ENCODE results near the gene FAM240B. TPM values are rescaled to one million over a fixed set of nuclear protein-coding genes. Genes with fewer than 3 reads are reported as not detected.

FAM240B gene
- total RNA-seq, 1 experiment from 2014 or later: not detected

DNA sequence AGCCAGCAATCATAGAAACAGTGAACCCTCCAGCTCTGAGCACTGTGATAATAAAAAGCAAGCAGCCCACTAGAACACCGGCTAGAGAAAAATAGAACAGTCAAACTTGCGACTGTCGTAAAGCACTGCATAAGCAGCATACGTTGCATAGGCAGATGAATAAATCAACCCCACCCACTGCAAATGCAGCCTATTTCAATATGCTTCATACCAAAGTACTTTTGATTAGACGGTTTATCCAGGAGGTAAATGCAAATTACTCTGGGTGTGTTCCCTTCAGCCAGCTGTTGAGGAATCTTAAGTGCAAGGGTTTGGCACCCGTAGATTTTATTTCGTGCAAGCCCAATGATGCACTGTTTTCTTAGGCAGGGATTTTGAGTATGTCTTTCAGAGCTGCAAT is 67.4 kb downstream of the FAM240B start:
- DNase-seq: no peak
- H3K27ac ChIP-seq: no peak overlapping the region
- H3F3A ChIP-seq (ENCODE audit: insufficient read depth, low read depth): no peaks in the 10 kb centered on the region
- BruUV-seq (replicated peaks): no TSS peak
- POLR2A ChIA-PET (ENCODE audit: unreplicated experiment): no interaction called here
- CTCF ChIA-PET: no interaction called here
- H4K20me1 ChIP-seq (ENCODE audit: insufficient read depth): no peaks in the 10 kb centered on the region
- no peak overlapping the region for H3K4me2 ChIP-seq
- no peaks in the 10 kb centered on the region for H3K79me2 ChIP-seq (ENCODE audit: low read depth)
- intact Hi-C loops (cut with micrococcal nuclease; ENCODE audit: unreplicated experiment): no loop called here
- H3K27me3 ChIP-seq (ENCODE audit: insufficient read depth, low read depth): no peaks in the 10 kb centered on the region
- TF ChIP-seq, protein P1, sequence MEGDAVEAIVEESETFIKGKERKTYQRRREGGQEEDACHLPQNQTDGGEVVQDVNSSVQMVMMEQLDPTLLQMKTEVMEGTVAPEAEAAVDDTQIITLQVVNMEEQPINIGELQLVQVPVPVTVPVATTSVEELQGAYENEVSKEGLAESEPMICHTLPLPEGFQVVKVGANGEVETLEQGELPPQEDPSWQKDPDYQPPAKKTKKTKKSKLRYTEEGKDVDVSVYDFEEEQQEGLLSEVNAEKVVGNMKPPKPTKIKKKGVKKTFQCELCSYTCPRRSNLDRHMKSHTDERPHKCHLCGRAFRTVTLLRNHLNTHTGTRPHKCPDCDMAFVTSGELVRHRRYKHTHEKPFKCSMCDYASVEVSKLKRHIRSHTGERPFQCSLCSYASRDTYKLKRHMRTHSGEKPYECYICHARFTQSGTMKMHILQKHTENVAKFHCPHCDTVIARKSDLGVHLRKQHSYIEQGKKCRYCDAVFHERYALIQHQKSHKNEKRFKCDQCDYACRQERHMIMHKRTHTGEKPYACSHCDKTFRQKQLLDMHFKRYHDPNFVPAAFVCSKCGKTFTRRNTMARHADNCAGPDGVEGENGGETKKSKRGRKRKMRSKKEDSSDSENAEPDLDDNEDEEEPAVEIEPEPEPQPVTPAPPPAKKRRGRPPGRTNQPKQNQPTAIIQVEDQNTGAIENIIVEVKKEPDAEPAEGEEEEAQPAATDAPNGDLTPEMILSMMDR (conservative IDR thresholded peaks at IDR 0.05): no peak
- TF ChIP-seq EZH2 (IDR thresholded peaks at IDR 0.05; ENCODE audit: low read depth): no peak
- no peaks in the 10 kb centered on the region for H3K36me3 ChIP-seq (ENCODE audit: low read depth)
- no peaks in the 10 kb centered on the region for H3K4me1 ChIP-seq (replicated peaks; ENCODE audit: insufficient read depth)
- no peak overlapping the region for H3K4me3 ChIP-seq
- H3K9me2 ChIP-seq (ENCODE audit: insufficient read depth): no peaks in the 10 kb centered on the region
- no peak overlapping the region for H2AFZ ChIP-seq
- H3K9me3 ChIP-seq (ENCODE audit: insufficient read depth, low read depth): no peaks in the 10 kb centered on the region

DNA sequence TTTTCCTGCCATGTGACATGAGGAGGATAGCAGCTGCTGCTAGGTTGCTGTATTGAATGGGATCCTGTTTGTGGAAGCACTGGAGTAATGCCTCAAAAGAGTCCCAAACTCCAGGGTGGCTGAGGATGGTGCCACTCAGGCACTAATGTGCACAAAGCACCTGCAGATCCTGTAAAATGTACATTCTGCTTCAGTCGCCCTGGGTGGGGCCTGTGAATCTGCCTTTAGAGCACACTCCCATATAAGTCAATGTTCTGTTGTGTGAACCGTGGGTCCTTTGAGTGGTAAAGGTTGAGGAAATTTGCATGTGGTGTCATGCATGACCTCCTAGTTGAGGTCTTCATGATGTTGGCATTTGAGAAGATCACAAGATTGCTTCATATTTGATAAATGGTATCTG is 67.9 kb downstream of the FAM240B start:
- H3K4me1 ChIP-seq (replicated peaks; ENCODE audit: insufficient read depth): no peaks in the 10 kb centered on the region
- H3F3A ChIP-seq (ENCODE audit: insufficient read depth, low read depth): no peaks in the 10 kb centered on the region
- TF ChIP-seq, protein P1 (conservative IDR thresholded peaks at IDR 0.05): no peak
- TF ChIP-seq EZH2 (IDR thresholded peaks at IDR 0.05; ENCODE audit: low read depth): no peak
- H3K27me3 ChIP-seq (ENCODE audit: insufficient read depth, low read depth): no peaks in the 10 kb centered on the region
- no peaks in the 10 kb centered on the region for H4K20me1 ChIP-seq (ENCODE audit: insufficient read depth)
- ChIA-PET POLR2A (ENCODE audit: unreplicated experiment) (no interaction called here), CTCF (no interaction called here)
- BruUV-seq (replicated peaks): no TSS peak
- H3K27ac ChIP-seq: no peak overlapping the region
- intact Hi-C loops (cut with micrococcal nuclease; ENCODE audit: unreplicated experiment): no loop called here
- DNase-seq: no peak
- H2AFZ ChIP-seq: no peak overlapping the region
- H3K9me2 ChIP-seq (ENCODE audit: insufficient read depth): no peaks in the 10 kb centered on the region
- H3K9me3 ChIP-seq (ENCODE audit: insufficient read depth, low read depth): no peaks in the 10 kb centered on the region
- H3K36me3 ChIP-seq (ENCODE audit: low read depth): no peaks in the 10 kb centered on the region
- H3K4me3 ChIP-seq: no peak overlapping the region
- no peaks in the 10 kb centered on the region for H3K79me2 ChIP-seq (ENCODE audit: low read depth)
- no peak overlapping the region for H3K4me2 ChIP-seq

DNA sequence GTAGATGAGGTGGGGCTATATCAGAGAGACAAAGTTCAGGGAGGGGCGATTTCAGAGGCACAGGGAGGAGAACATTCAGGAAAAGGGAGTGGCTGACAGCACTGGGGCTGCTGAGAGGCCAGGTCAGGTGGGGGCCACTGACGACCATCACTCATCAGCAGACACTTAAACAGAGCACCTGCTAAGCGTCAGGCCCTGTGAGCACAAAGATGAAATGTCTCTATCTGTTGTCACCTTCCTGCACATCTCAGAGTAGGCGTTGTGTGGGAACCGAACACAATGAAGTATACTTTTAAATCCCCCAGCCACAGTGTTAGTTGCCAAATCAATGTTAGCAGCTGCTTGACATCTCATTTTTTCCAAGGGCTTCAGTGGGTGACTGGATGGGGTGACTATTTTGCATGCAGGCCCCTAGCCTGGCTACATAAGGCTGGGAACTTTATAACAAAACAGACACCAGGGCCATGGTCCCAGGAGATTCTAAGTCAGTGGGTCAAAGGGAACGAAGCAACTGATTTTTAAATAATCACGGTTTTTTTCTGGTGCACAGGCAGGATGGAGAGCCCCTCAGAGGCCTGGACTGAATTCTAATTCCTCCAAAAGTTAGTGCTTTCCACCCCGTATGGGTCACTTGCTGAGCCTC is 68.4 kb downstream of the FAM240B start:
- H3K79me2 ChIP-seq (ENCODE audit: low read depth): no peaks in the 10 kb centered on the region
- DNase-seq: no peak
- no peaks in the 10 kb centered on the region for H3K36me3 ChIP-seq (ENCODE audit: low read depth)
- H3F3A ChIP-seq (ENCODE audit: insufficient read depth, low read depth): no peaks in the 10 kb centered on the region
- ChIA-PET POLR2A (ENCODE audit: unreplicated experiment) (no interaction called here), CTCF (no interaction called here)
- no peak overlapping the region for H3K4me3 ChIP-seq
- no peaks in the 10 kb centered on the region for H4K20me1 ChIP-seq (ENCODE audit: insufficient read depth)
- intact Hi-C loops (cut with micrococcal nuclease; ENCODE audit: unreplicated experiment): no loop called here
- TF ChIP-seq, protein P1 (conservative IDR thresholded peaks at IDR 0.05): no peak
- no peak for TF ChIP-seq EZH2 (IDR thresholded peaks at IDR 0.05; ENCODE audit: low read depth)
- no peaks in the 10 kb centered on the region for H3K27me3 ChIP-seq (ENCODE audit: insufficient read depth, low read depth)
- H3K4me2 ChIP-seq: no peak overlapping the region
- H2AFZ ChIP-seq: no peak overlapping the region
- H3K4me1 ChIP-seq (replicated peaks; ENCODE audit: insufficient read depth): no peaks in the 10 kb centered on the region
- BruUV-seq (replicated peaks): no TSS peak
- no peaks in the 10 kb centered on the region for H3K9me3 ChIP-seq (ENCODE audit: insufficient read depth, low read depth)
- no peaks in the 10 kb centered on the region for H3K9me2 ChIP-seq (ENCODE audit: insufficient read depth)
- no peak overlapping the region for H3K27ac ChIP-seq
